IPS DF 6.9 (cell line): Measurements from ENCODE around the gene TNS3.
A peak's percentile ranks its signal among the peaks of the same experiment; 100 is the strongest.

Experiments
- DNase-seq: peaks from one replicate; pipeline ENCODE4 v3.0.0-alpha.2; 2013; ENCODE audit warnings: low read depth, low spot score
- H3K27ac ChIP-seq: one replicate; pipeline ENCODE4 v1.5.1; 2013; ENCODE audit warnings: low read length, control low read depth
- H3K27me3 ChIP-seq: 2 replicates; pipeline ENCODE4 v1.6.1; 2013; ENCODE audit warnings: mild to moderate bottlenecking, low read length; ENCODE audit not compliant: control insufficient read depth, insufficient read depth
- H3K36me3 ChIP-seq: 2 replicates; pipeline ENCODE4 v1.6.1; 2013; ENCODE audit warnings: low read length; ENCODE audit not compliant: control insufficient read depth, insufficient read depth
- H3K4me1 ChIP-seq: 2 replicates; pipeline ENCODE4 v1.6.1; 2013; ENCODE audit warnings: low read length; ENCODE audit not compliant: control insufficient read depth, insufficient read depth
- H3K4me3 ChIP-seq: 2 replicates; pipeline ENCODE4 v1.5.1; 2013; ENCODE audit warnings: mild to moderate bottlenecking, low read length
- H3K9me3 ChIP-seq: 2 replicates; pipeline ENCODE4 v1.6.1; 2013; ENCODE audit warnings: low read length, inconsistent platforms; ENCODE audit not compliant: control insufficient read depth, insufficient read depth
- WGBS: extraction: QIAGEN DNeasy Blood & Tissue Kit; methylation state at CpG from one replicate; pipeline ENCODE4 v1.1.7; 2013; ENCODE audit warnings: mixed read lengths, missing lambda C conversion rate; ENCODE audit not compliant: insufficient read length, insufficient coverage; 5-methylcytosine and 5-hydroxymethylcytosine counted together

Gene TNS3

GRCh38 chr7:47540053-47540386 lies 41.9 kb downstream of the TNS3 start:
- no peak overlapping the region for H3K4me3 ChIP-seq
- H3K36me3 ChIP-seq, result no peaks in the 10 kb centered on the region
- no CpG with 5 or more reads among the region's 4 CpGs for WGBS
- no peaks in the 10 kb centered on the region for H3K9me3 ChIP-seq
- H3K4me1 ChIP-seq, result peaks cover 17% of the 10 kb centered on the region
- DNase-seq, result no peak
- H3K27ac ChIP-seq, result no peak overlapping the region
- peaks cover 12% of the 10 kb centered on the region for H3K27me3 ChIP-seq

- peaks cover 14% of the 10 kb centered on the region for H3K4me1 ChIP-seq
- no peak overlapping the region for H3K4me3 ChIP-seq
- no peaks in the 10 kb centered on the region for H3K9me3 ChIP-seq
- no peak for DNase-seq
- H3K27me3 ChIP-seq, result peaks cover 12% of the 10 kb centered on the region
- H3K27ac ChIP-seq, result no peak overlapping the region
- no peaks in the 10 kb centered on the region for H3K36me3 ChIP-seq
- WGBS, result no CpG with 5 or more reads among the region's 9 CpGs
Observed at GRCh38 chr7:47539398-47540052, 42.4 kb downstream of the TNS3 start.

GRCh38 chr7:47538846-47539311 lies 43.0 kb downstream of the TNS3 start:
- Histone ChIP-seq H3K27me3 (peaks cover 12% of the 10 kb centered on the region), H3K4me3 (no peak overlapping the region), H3K36me3 (no peaks in the 10 kb centered on the region), H3K4me1 (peaks cover 11% of the 10 kb centered on the region), H3K9me3 (no peaks in the 10 kb centered on the region), H3K27ac (no peak overlapping the region)
- no peak for DNase-seq
- WGBS, result no CpG with 5 or more reads among the region's 5 CpGs

- Histone ChIP-seq H3K27me3 (peaks cover 12% of the 10 kb centered on the region), H3K9me3 (no peaks in the 10 kb centered on the region), H3K4me1 (peaks cover 11% of the 10 kb centered on the region), H3K4me3 (no peak overlapping the region), H3K27ac (no peak overlapping the region), H3K36me3 (no peaks in the 10 kb centered on the region)
- no CpG with 5 or more reads among the region's 17 CpGs for WGBS
- DNase-seq, result no peak
Observed at GRCh38 chr7:47537716-47538675, 43.9 kb downstream of the TNS3 start.

- no CpG with 5 or more reads among the region's 96 CpGs for WGBS
- peaks cover 12% of the 10 kb centered on the region for H3K27me3 ChIP-seq
- peaks cover 11% of the 10 kb centered on the region for H3K4me1 ChIP-seq
- H3K9me3 ChIP-seq, result no peaks in the 10 kb centered on the region
- peak overlapping the region; percentile 3; the same call in 1 of the 2 replicates for H3K4me3 ChIP-seq
- no peak overlapping the region for H3K27ac ChIP-seq
- no peaks in the 10 kb centered on the region for H3K36me3 ChIP-seq
- no peak for DNase-seq
Observed at GRCh38 chr7:47536661-47537611, 45.0 kb downstream of the TNS3 start.

GRCh38 chr7:47535704-47536628 lies 45.9 kb downstream of the TNS3 start:
- no peak for DNase-seq
- WGBS, result no CpG with 5 or more reads among the region's 23 CpGs
- H3K4me1 ChIP-seq, result peaks cover 11% of the 10 kb centered on the region
- H3K4me3 ChIP-seq, result no peak overlapping the region
- H3K9me3 ChIP-seq, result no peaks in the 10 kb centered on the region
- no peaks in the 10 kb centered on the region for H3K36me3 ChIP-seq
- no peak overlapping the region for H3K27ac ChIP-seq
- H3K27me3 ChIP-seq, result peaks cover 12% of the 10 kb centered on the region

- H3K4me1 ChIP-seq, result peaks cover 11% of the 10 kb centered on the region
Observed at GRCh38 chr7:47535035-47535703, 46.7 kb downstream of the TNS3 start.

GRCh38 chr7:47534322-47535034 lies 47.4 kb downstream of the TNS3 start:
- no CpG with 5 or more reads among the region's 10 CpGs for WGBS
- DNase-seq, result no peak
- no peaks in the 10 kb centered on the region for H3K9me3 ChIP-seq
- H3K27me3 ChIP-seq, result peaks cover 12% of the 10 kb centered on the region
- H3K27ac ChIP-seq, result no peak overlapping the region
- H3K4me1 ChIP-seq, result peaks cover 11% of the 10 kb centered on the region
- no peak overlapping the region for H3K4me3 ChIP-seq
- H3K36me3 ChIP-seq, result no peaks in the 10 kb centered on the region

More at GRCh38 chr7:47535035-47535703, 46.7 kb downstream of the TNS3 start:
- no peaks in the 10 kb centered on the region for H3K36me3 ChIP-seq
- H3K27me3 ChIP-seq, result peaks cover 12% of the 10 kb centered on the region
- no peak overlapping the region for H3K4me3 ChIP-seq
- no peak overlapping the region for H3K27ac ChIP-seq
- no CpG with 5 or more reads among the region's 5 CpGs for WGBS
- no peak for DNase-seq
- no peaks in the 10 kb centered on the region for H3K9me3 ChIP-seq
